H54 (cell line): ENCODE measurements around the gene NXPH2.

Source experiments
- DNase-seq: peaks from one replicate; pipeline ENCODE4 v3.0.0; 2011; ENCODE audit warnings: low spot score, mixed read lengths; ENCODE audit not compliant: insufficient read length
- FAIRE-seq: peaks from 3 replicates; lab custom pipeline; 2011; peaks lifted over from hg19 to GRCh38; lab: Jason Lieb, UNC
- POLR2A ChIP-seq: IDR thresholded peaks from 2 replicates; pipeline ENCODE4 v1.6.1; 2011; ENCODE audit warnings: low read depth, mild to moderate bottlenecking, low read length

NXPH2 gene

DNA sequence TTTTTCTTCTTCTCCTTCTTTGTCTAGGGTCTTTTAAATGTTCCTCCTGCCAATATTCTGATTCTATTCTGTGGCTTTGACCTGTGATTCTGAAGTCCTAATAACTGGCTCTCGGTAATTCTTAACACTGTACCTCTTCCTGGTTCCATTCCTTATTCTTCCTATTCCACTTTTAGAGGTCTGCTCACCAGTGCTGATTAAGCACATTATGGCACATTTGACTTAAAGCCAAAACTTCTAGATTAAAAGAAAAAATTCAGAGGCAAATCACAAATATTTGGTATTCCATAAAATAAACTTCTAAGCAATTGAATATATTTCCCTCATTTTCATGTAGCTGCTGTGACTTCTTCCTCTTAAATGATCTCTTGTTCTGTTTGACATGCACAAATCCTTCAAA lies 47.5 kb downstream of the NXPH2 start:
- no peak for TF ChIP-seq POLR2A
- FAIRE-seq = no peak

DNA sequence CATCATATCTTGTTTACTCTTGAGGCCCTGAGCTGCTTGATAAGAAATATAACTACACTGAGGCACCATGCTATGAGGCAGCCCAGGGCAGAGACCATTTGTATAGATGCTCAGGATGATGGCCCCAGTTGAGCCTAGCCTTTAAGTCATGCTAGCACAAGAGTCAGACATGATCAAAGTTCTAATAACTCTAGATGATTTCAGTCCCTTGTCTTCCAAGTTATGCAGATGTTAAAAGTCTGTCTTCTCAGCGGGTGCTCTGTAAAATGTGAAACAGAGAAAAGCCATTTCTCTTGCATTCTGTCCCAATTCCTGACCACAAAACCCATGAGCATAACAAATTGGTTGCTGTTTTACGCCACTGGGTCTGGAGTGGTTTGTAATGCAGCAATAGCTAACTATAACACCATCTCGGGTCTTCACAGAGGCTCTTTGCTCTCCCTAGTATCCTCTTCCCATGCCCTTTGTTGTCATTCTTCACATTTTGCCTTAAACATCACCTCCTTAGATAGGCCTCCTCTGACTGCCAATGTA lies 49.6 kb downstream of the NXPH2 start:
- no peak for DNase-seq
- no peak for TF ChIP-seq POLR2A
- no peak for FAIRE-seq

More for the DNA sequence above, 47.5 kb downstream of the NXPH2 start:
- no peak for DNase-seq

DNA sequence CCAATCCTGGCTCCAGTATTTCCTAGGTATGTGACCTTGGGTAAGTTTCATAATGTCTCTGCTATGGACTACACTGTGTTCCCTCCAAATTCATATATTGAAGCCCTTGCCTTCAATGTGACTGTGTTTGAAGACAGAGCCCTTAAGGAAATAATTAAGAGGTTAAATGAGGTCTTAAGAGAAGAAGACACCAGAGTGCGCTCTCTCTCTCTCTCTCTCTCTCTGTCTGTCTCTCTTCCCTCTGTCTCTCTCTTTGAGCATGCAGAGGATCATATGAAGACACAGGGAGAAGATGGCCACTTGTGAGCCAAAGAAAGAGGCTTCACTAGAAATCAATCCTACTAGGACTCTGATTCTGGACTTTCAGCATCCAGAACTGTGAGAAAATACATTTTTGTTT lies 52.2 kb downstream of the NXPH2 start:
- FAIRE-seq = no peak
- TF ChIP-seq POLR2A = no peak
- no peak for DNase-seq

DNA sequence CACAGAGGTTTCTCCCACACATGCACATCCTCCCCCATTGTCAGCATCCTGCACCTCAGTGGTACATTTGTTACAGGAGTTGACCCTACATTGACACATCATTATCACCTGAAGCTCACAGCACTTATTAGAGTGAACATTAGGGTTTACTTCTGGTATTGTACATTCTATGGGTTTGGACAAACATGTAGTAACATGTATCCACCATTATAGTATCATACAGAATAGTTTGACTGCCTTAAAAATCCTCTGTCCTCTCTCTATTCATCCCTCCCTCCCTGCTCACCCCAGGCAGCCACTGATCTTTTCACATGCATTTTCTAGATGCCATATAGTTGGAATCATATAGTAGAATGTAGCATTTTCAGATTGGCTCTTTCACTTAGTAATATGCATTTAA lies 53.5 kb downstream of the NXPH2 start:
- no peak for TF ChIP-seq POLR2A
- DNase-seq (no peak), FAIRE-seq (no peak)

DNA sequence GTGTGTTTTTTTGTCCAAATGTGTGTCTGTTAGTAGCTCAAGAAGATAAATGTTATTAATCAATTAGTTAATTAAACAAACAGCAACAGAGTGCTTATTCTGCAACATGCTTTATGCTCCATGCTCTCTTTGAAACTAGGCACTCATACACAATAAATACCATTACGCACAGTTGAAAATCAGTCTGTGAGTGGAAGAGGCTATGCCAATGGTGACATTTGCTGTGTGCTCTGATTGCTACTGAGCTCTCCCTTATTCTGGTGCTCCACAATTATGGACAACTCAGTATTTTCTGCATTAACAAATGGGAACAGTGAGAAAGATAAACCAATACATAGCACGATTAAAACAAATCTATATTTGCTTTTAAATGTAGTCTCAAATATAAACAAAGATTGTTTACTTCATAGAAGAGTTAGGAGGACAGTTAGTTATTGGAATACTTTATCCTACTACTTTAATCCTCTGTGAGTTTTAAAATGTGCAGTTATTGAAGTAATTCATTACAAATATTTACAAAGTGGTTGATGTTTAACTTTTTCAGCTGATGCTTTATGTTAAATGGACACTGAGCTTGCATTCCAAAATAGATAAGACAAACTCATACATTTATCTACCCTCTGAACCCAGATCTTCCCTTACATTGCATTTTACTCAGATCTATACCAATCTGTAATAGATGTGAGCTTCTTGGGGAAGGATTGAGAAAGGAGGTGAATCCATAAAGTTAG lies 55.3 kb downstream of the NXPH2 start:
- TF ChIP-seq POLR2A = no peak
- DNase-seq = no peak
- FAIRE-seq = no peak

DNA sequence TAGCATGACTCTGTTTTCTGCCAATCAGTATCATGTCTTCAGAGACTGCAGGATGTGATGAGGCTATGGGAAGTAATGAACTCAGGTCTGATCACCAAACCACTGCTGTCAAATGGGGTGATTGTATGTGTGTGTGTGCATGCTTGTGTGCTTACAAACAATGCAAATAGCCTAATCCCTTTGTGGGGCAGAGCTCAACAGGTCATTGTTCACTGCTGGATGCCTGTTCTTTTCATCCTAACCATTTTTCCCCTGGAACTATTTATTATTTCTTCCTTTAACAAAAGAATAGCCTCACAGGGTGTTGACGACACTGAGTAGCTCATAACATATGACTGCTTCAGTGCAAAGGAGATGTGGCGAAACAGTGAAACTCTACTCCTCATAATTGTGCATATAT lies 55.9 kb downstream of the NXPH2 start:
- DNase-seq (no peak), FAIRE-seq (no peak)
- no peak for TF ChIP-seq POLR2A

DNA sequence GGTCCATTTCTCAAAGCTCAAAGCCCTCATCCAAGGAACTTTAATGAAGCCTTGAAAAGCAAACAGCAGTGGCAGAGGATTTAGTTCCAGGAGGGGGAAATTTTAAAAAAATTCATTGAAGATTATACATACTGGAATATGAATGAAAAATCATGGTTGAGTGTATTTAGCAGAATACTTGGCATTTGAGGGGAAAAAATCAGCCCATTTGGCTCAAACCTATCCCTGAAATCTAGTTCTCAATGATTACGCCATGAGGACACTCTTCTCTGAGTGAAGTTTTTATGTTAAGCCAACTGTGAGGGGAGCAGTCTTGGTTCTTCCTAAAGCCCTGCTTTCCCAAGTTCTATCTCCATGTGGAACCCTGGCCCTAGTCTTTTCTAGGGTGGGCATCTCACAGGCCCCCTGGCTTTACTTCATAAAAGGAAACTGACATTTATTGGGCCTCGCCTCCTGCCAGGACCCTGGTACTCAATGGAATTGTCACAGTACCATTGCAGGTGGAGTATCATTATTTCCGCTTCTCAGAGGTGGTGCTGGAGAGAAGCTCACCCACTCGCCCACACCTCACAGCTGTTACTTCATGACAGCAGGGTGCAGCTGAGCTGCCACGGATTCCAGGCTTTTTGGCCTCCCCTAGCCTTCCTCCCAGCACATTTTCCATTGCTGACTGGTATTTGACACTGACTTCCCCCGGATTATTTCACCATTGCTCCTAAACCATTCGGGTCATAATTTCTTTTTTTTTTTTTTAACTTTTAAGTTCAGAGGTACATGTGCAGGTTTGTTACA lies 56.8 kb downstream of the NXPH2 start:
- DNase-seq (no peak), FAIRE-seq (no peak)
- no peak for TF ChIP-seq POLR2A

DNA sequence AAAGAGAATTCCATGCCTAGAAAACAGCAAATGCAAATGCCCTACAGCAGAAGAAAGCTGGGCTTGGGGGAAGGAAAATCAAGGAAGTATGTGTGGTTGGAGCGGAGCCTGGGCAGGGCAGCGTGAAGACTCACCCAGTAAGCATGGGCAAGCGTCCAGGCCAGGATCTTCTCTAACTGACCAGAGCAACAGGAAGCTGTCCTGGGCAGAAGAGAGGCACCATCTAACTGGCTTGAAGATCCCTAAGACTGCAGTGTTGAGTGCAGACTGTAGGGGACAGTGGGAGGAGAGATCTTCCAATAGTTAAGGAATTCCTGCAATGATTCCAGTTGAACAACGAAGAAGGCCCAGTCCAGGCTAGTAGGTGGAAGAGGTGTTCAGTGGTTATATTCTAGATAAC lies 57.9 kb downstream of the NXPH2 start:
- no peak for TF ChIP-seq POLR2A
- DNase-seq (no peak), FAIRE-seq (no peak)

DNA sequence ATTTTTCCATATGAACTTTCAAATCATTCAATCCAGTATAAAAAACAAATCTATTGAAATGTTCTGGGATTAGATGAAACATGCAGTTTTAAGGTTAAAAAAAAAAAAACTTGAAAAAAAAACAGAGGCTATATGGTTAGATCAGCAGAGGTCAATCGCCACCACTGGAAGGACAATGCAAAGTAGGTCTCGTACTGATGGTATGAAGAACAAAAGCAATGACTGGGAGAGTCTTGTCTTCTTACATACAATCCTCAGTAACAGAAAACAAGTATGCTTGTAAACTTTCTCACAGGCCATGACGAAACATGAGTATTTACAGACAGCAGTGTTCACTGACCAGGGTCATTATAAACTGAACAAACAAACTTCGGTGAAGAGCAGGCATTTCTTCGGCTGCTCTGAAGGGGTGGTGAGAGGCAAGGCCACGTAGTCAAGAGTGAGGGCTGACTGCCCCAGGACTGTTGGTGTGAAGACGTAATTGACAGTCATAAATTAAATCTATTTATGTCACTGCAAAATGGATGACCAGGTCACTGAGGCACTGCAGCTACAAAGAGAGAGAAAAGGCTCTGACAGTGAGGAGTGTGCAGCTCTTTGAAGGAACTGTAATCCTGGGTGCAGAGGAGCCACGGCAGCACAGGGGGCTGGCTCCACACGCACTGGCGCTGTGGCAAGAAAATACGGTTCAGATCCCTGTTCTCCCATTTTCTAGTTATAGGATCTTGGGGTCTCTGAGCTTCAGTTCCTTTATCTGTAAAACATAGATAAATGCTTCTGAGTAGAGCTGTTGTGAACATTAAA lies 60.0 kb downstream of the NXPH2 start:
- TF ChIP-seq POLR2A = no peak
- FAIRE-seq (no peak), DNase-seq (no peak)

DNA sequence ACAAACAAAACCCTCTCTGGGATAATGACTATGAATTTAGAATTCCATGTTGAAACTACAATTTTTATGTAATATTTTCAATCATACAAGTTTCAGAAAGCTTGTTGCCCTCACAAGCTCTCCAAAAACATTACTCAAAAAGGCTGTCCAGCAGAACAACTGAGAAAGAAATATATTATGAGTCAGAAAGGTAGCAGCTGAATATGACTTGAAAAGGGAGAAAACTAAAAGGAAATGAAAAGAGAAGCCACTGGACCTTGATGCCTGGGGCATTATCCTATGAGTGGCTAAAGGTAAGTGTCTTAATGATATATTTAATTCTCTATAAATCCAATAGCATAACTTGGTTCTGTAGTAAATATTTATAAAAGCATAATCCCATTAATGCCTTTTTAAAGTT lies 61.8 kb downstream of the NXPH2 start:
- no peak for TF ChIP-seq POLR2A
- DNase-seq (no peak), FAIRE-seq (no peak)

DNA sequence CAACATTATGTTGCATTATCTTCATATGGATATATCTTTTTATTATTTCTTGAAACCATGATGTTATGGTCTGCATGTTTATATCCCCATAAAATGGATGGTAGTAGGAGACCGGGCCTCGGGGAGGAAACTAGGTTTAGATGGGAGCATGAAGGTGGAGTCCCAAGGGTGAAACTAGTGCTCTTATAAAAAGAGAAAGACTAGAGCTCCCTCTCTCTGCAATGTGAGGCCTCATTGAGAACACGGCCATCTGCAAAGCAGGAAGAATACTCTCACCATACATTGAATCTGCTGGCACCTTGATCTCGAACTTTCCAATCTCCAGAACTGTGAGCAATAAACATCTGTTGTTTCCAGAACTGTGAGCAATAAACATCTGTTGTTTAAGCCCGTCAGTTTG lies 64.0 kb downstream of the NXPH2 start:
- FAIRE-seq = no peak
- TF ChIP-seq POLR2A = no peak

DNA sequence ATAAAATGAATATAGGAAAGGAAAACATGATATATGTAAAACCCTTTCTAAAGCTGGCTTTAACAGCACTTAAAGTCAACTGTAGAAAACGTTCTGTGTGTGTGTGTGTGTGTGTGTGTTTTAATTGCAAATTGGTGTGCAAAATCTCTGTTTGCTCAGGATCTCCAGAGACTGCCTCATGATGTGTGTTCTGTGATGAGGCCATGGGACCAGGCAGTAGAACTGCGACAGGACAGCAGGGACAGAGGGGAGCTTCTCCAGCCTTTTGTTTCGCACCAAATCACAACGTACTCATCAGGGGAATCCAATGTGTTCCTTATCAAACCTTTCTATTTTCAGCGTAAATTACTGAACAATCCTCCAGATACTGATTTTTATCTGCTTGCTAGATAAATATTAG lies 66.7 kb downstream of the NXPH2 start:
- FAIRE-seq = no peak
- no peak for TF ChIP-seq POLR2A
- no peak for DNase-seq

More for the DNA sequence above, 64.0 kb downstream of the NXPH2 start:
- DNase-seq = no peak

DNA sequence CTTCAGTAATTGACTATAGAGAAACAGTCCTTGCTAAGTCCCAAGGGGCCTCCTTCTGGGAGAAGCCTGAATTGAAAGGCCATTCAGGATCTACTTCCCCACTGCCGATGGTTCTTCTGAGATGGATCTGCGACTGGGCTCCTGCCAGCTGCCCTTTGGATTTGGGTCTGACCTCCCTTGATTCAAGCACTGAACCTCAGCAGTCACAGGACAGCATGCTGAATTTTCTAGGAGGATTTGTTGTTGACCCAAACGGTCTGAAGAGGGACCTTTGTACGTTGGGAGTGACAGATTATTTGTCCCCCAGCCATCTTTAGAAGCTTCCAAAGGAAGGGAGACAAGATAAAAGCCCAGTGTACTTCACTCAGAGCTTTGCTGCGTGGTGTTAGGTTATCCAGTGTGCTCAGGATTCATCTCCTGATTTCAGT lies 67.1 kb downstream of the NXPH2 start:
- FAIRE-seq (no peak), DNase-seq (no peak)
- TF ChIP-seq POLR2A = no peak
